ENCODE results near the gene RPL36A.

DNA sequence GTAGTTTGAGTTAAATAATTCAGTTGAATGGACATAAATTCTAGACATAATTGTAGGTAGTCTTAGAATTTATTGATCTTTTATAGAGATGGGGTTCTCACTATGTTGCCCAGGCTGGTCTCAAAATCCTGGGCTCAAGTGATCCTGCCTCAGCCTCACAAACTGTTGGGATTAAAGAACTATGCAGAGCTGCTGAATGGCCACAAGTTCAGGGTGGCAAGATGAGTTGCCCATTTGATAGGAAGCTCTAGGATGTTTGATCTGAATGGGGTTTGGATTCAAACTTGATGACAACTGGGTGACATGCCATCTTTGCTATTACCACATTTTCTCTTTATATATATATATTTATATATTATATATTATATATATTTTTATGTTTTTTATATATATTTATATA is 3.6 kb downstream of the RPL36A start:
- TF ChIP-seq, protein P1, sequence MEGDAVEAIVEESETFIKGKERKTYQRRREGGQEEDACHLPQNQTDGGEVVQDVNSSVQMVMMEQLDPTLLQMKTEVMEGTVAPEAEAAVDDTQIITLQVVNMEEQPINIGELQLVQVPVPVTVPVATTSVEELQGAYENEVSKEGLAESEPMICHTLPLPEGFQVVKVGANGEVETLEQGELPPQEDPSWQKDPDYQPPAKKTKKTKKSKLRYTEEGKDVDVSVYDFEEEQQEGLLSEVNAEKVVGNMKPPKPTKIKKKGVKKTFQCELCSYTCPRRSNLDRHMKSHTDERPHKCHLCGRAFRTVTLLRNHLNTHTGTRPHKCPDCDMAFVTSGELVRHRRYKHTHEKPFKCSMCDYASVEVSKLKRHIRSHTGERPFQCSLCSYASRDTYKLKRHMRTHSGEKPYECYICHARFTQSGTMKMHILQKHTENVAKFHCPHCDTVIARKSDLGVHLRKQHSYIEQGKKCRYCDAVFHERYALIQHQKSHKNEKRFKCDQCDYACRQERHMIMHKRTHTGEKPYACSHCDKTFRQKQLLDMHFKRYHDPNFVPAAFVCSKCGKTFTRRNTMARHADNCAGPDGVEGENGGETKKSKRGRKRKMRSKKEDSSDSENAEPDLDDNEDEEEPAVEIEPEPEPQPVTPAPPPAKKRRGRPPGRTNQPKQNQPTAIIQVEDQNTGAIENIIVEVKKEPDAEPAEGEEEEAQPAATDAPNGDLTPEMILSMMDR (IDR thresholded peaks at IDR 0.05) = no peak
- no peak for TF ChIP-seq POLR2A (IDR thresholded peaks at IDR 0.05)

Data from esophagus squamous epithelium (tissue), 4 donors.